Gastrocnemius medialis (tissue), 4 donors: Measurements from ENCODE around the gene PRKCA.

ENCODE experiments used
- CTCF ChIP-seq, 5 experiments: fragments of 450-650 bp in 3 of 5; fragments of 200-600 bp in 2 of 5; sonication (generic) in 2 of 5; IDR thresholded peaks in 4 of 5; conservative IDR thresholded peaks in 1 of 5; 1 replicate in 4 of 5; 2 replicates in 1 of 5; pipeline ENCODE4 v1.5.1; 2016 to 2019; ENCODE audit warnings: antibody characterized with exemption in 5 of 5, mild to moderate bottlenecking in 3 of 5, moderate library complexity in 3 of 5
- POLR2A ChIP-seq, 2 donors: fragments of 450-650 bp; IDR thresholded peaks; one replicate each; pipeline ENCODE4 v1.6.1; 2017; ENCODE audit warnings: antibody characterized with exemption in 2 of 2, mild to moderate bottlenecking in 2 of 2, moderate library complexity in 2 of 2

- TF ChIP-seq CTCF (IDR thresholded peaks at IDR 0.05 in 4 of 5, conservative IDR thresholded peaks at IDR 0.05 in 1 of 5) (peak in 3 of 5 experiments; percentile 13 to 43 (median 16)), POLR2A (IDR thresholded peaks at IDR 0.05) (no peak)
Observed at GRCh38 chr17:66625311-66625767, 322.9 kb downstream of the PRKCA start.
